IMR-90 (cell line): ENCODE measurements around the gene RPS5. TPM values are rescaled to one million over a fixed set of nuclear protein-coding genes. Genes with fewer than 3 reads are reported as not detected.

Experiments
- ATAC-seq: fragments of 200-7000 bp; cut with Tn5 transposase; 2 replicates; pipeline ENCODE4 v1.9.1; 2020; ENCODE audit warnings: low read depth, mild to moderate bottlenecking, moderate library complexity
- BruUV-seq: library from RNA; stranded (reverse); fragments of 400-500 nt; replicated peaks from 2 replicates; lab custom pipeline; 2021; lab: Mats Ljungman, UMichigan
- CTCF ChIA-PET: fragments of 300-600 bp; formaldehyde crosslinking; extraction: SDS; loops from one replicate; lab custom pipeline; 2021; ENCODE audit warnings: antibody characterized with exemption; lab: Yijun Ruan, JAX
- POLR2A ChIA-PET: fragments of 300-600 bp; sonication (Branson Sonifier 250); formaldehyde crosslinking; loops from one replicate; lab custom pipeline; 2022; ENCODE audit warnings: antibody characterized with exemption; ENCODE audit not compliant: unreplicated experiment; lab: Charles Lee
- DNase-seq: peaks from one replicate; pipeline ENCODE4 v3.0.0; 2013
- H2AFZ ChIP-seq: replicated peaks from 2 replicates; pipeline ENCODE3; 2013; ENCODE audit warnings: low read length, mild to moderate bottlenecking; ENCODE audit not compliant: poor library complexity
- H2AK5ac ChIP-seq: 2 replicates; pipeline ENCODE4 v1.6.1; 2013; ENCODE audit warnings: low read depth, low read length, inconsistent platforms
- H2AK9ac ChIP-seq: replicated peaks from 2 replicates; pipeline ENCODE3; 2013; ENCODE audit warnings: mild to moderate bottlenecking, low read depth, low read length, moderate library complexity; ENCODE audit not compliant: poor library complexity
- H2BK120ac ChIP-seq: 2 replicates; pipeline ENCODE4 v1.6.1; 2013; ENCODE audit warnings: low read depth, low read length, inconsistent platforms
- H2BK15ac ChIP-seq: 3 replicates; pipeline ENCODE4 v1.6.1; 2013; ENCODE audit warnings: low read depth, low read length, inconsistent platforms
- H2BK20ac ChIP-seq: 2 replicates; pipeline ENCODE4 v1.6.1; 2013; ENCODE audit warnings: low read depth, mild to moderate bottlenecking, inconsistent platforms, low read length, moderate library complexity
- H2BK5ac ChIP-seq: 2 replicates; pipeline ENCODE4 v1.6.1; 2013; ENCODE audit warnings: mild to moderate bottlenecking, low read depth, low read length, inconsistent platforms; ENCODE audit not compliant: poor library complexity, severe bottlenecking
- H3K14ac ChIP-seq: replicated peaks from 2 replicates; pipeline ENCODE4 v1.6.1; 2013; ENCODE audit warnings: low read depth, low read length, inconsistent platforms
- H3K18ac ChIP-seq: 2 replicates; pipeline ENCODE4 v1.6.1; 2013; ENCODE audit warnings: low read depth, low read length, control low read depth
- H3K23ac ChIP-seq: 2 replicates; pipeline ENCODE4 v1.6.1; 2013; ENCODE audit warnings: low read depth, low read length, inconsistent platforms
- H3K27ac ChIP-seq: 2 replicates; pipeline ENCODE4 v1.5.1; 2013; ENCODE audit warnings: mild to moderate bottlenecking, control low read depth, low read length; ENCODE audit not compliant: insufficient read depth
- H3K27me3 ChIP-seq: 2 replicates; pipeline ENCODE4 v1.6.1; 2013; ENCODE audit warnings: low read length; ENCODE audit not compliant: control insufficient read depth, insufficient read depth
- H3K36me3 ChIP-seq: 2 replicates; pipeline ENCODE4 v1.6.1; 2013; ENCODE audit warnings: low read length, mixed read lengths; ENCODE audit not compliant: control insufficient read depth, insufficient read depth
- H3K4ac ChIP-seq: 2 replicates; pipeline ENCODE4 v1.6.1; 2013; ENCODE audit warnings: low read depth, low read length, inconsistent platforms
- H3K4me1 ChIP-seq: 2 replicates; pipeline ENCODE4 v1.6.1; 2013; ENCODE audit warnings: low read length, mixed read lengths; ENCODE audit not compliant: control insufficient read depth, insufficient read depth
- H3K4me2 ChIP-seq: 2 replicates; pipeline ENCODE4 v1.6.1; 2013; ENCODE audit warnings: low read depth, mild to moderate bottlenecking, control low read depth, low read length, moderate library complexity
- H3K4me3 ChIP-seq: 2 replicates; pipeline ENCODE4 v1.5.1; 2013; ENCODE audit warnings: low read depth, mild to moderate bottlenecking, control low read depth, low read length, moderate library complexity; ENCODE audit not compliant: insufficient read depth
- H3K56ac ChIP-seq: 2 replicates; pipeline ENCODE4 v1.6.1; 2013; ENCODE audit warnings: low read length, inconsistent platforms; ENCODE audit not compliant: insufficient read depth; ENCODE audit errors: extremely low read depth
- H3K79me1 ChIP-seq, 2 experiments: 2 replicates each; pipeline ENCODE4 v1.6.1; 2013; ENCODE audit warnings: low read length in 2 of 2, inconsistent platforms in 1 of 2, low read depth in 1 of 2
- H3K9ac ChIP-seq: 2 replicates; pipeline ENCODE4 v1.6.1; 2013; ENCODE audit warnings: low read depth, low read length, control low read depth
- H3K9me1 ChIP-seq: 2 replicates; pipeline ENCODE4 v1.6.1; 2013; ENCODE audit warnings: low read length, inconsistent platforms; ENCODE audit not compliant: insufficient read depth
- H3K9me3 ChIP-seq: 2 replicates; pipeline ENCODE4 v1.6.1; 2013; ENCODE audit warnings: low read length; ENCODE audit not compliant: control insufficient read depth, insufficient read depth
- H4K20me1 ChIP-seq: 2 replicates; pipeline ENCODE4 v1.6.1; 2013; ENCODE audit warnings: low read length, inconsistent platforms; ENCODE audit not compliant: insufficient read depth
- H4K5ac ChIP-seq: 2 replicates; pipeline ENCODE4 v1.6.1; 2013; ENCODE audit warnings: mild to moderate bottlenecking, low read depth, low read length, control low read depth
- H4K8ac ChIP-seq, 2 experiments: 2 replicates each; pipeline ENCODE4 v1.6.1; 2013; ENCODE audit warnings: low read depth in 2 of 2, low read length in 2 of 2, control low read depth in 1 of 2, inconsistent platforms in 1 of 2
- H4K91ac ChIP-seq: 2 replicates; pipeline ENCODE4 v1.6.1; 2013; ENCODE audit warnings: low read depth, low read length, inconsistent platforms; ENCODE audit not compliant: insufficient read depth
- CEBPB ChIP-seq: IDR thresholded peaks from 2 replicates; pipeline ENCODE4 v1.6.1; 2012; ENCODE audit warnings: low read depth, low read length, improper control_type of control experiment
- CHD1 ChIP-seq: IDR thresholded peaks from 2 replicates; pipeline ENCODE4 v1.6.1; 2012; ENCODE audit warnings: low read depth, low read length, improper control_type of control experiment
- ELK1 ChIP-seq: fragments of 150-350 bp; IDR thresholded peaks from 2 replicates; pipeline ENCODE4 v1.6.1; 2016; ENCODE audit warnings: low read depth, mild to moderate bottlenecking, low read length, moderate library complexity, borderline replicate concordance
- MAFK ChIP-seq: IDR thresholded peaks from 2 replicates; pipeline ENCODE4 v1.6.1; 2012; ENCODE audit warnings: low read depth, low read length, improper control_type of control experiment
- MXI1 ChIP-seq: IDR thresholded peaks from 2 replicates; pipeline ENCODE4 v1.6.1; 2012; ENCODE audit warnings: low read depth, mild to moderate bottlenecking, low read length, moderate library complexity, borderline replicate concordance
- NFE2L2 ChIP-seq: fragments of 150-350 bp; IDR thresholded peaks from 2 replicates; pipeline ENCODE4 v1.6.1; 2016; ENCODE audit warnings: low read depth, mild to moderate bottlenecking, low read length
- POLR2A ChIP-seq: IDR thresholded peaks from 2 replicates; pipeline ENCODE4 v1.6.1; 2012; ENCODE audit warnings: mild to moderate bottlenecking, low read depth, low read length
- RAD21 ChIP-seq: IDR thresholded peaks from 2 replicates; pipeline ENCODE4 v1.6.1; 2012; ENCODE audit warnings: low read length, improper control_type of control experiment
- RCOR1 ChIP-seq: IDR thresholded peaks from 2 replicates; pipeline ENCODE4 v1.6.1; 2012; ENCODE audit warnings: mild to moderate bottlenecking, low read length, improper control_type of control experiment; ENCODE audit not compliant: insufficient replicate concordance
- RFX5 ChIP-seq: IDR thresholded peaks from 2 replicates; pipeline ENCODE4 v1.8.0; 2012; ENCODE audit warnings: low read depth, mild to moderate bottlenecking, low read length, moderate library complexity
- SMC3 ChIP-seq: fragments of 150-350 bp; IDR thresholded peaks from 2 replicates; pipeline ENCODE4 v1.6.1; 2016; ENCODE audit warnings: low read depth, mild to moderate bottlenecking, antibody characterized with exemption, low read length, moderate library complexity
- USF2 ChIP-seq: fragments of 150-350 bp; IDR thresholded peaks from 2 replicates; pipeline ENCODE4 v1.6.1; 2017; ENCODE audit warnings: mild to moderate bottlenecking, antibody characterized with exemption, low read length, low read depth
- WGBS, 2 experiments: methylation state at CpG; one replicate each; pipeline versions ENCODE4 v1.1.5 to v1.1.7; 2013; ENCODE audit warnings: missing lambda C conversion rate in 2 of 2; ENCODE audit not compliant: insufficient read length in 1 of 2; ENCODE audit errors: extremely low coverage in 2 of 2; 5-methylcytosine and 5-hydroxymethylcytosine counted together
- dilution Hi-C: fragments of 300-500 bp; cut with HindIII; formaldehyde crosslinking; loops from one replicate; pipeline ENCODE4 v1.14.3; 2018; ENCODE audit warnings: low sequenced_read_pairs; ENCODE audit not compliant: unreplicated experiment
- in situ Hi-C: fragments of 300-500 bp; cut with MboI; formaldehyde crosslinking; loops from 3 replicates; pipeline ENCODE4 v1.14.3; 2019; ENCODE audit warnings: low sequenced_read_pairs, inconsistent platforms, mixed read lengths
- intact Hi-C: fragments of 100-400 bp; cut with micrococcal nuclease; formaldehyde crosslinking; loops from 2 replicates; pipeline ENCODE4 v1.10.0; 2022
- polyA plus RNA-seq, 3 experiments: library from polyadenylated mRNA; depleted of rRNA; stranded (reverse); fragments of >200 nt; gene quantifications; 2 replicates each; pipeline ENCODE4 v1.2.3, GENCODE V29; 2012; ENCODE audit warnings: low replicate concordance in 1 of 3
- total RNA-seq: library from RNA; depleted of rRNA; stranded (reverse); fragments of >200 nt; gene quantifications from 2 replicates; pipeline ENCODE4 v1.2.3, GENCODE V29; 2012
- TF ChIP-seq, protein P1 (sequence below): conservative IDR thresholded peaks from 2 replicates; pipeline ENCODE4 v1.5.1; 2012; ENCODE audit warnings: mild to moderate bottlenecking, low read depth, low read length, improper control_type of control experiment

RPS5 gene
- total and polyA plus RNA-seq, 2 of the 4 experiments (the other 2 are of a cell fraction), result 3,265 to 5,858 TPM

GRCh38 chr19:58367698-58368454 lies 19.2 kb upstream of the RPS5 start:
- no peak overlapping the region for H2AK5ac ChIP-seq
- dilution Hi-C loops (no loop called here), intact Hi-C loops (no loop called here), in situ Hi-C loops (no loop called here)
- H3K4ac ChIP-seq, result no peak overlapping the region
- no peak overlapping the region for H2AFZ ChIP-seq
- BruUV-seq, result no TSS peak
- no peak overlapping the region for H2BK5ac ChIP-seq
- no peak overlapping the region for H2BK20ac ChIP-seq
- CTCF ChIA-PET, result no interaction called here
- H3K79me1 ChIP-seq, result no peaks in the 10 kb centered on the region
- H3K9ac ChIP-seq, result no peak overlapping the region
- H3K4me1 ChIP-seq, result no peaks in the 10 kb centered on the region
- 63% methylated on average over 93 of the region's 106 CpGs; no CpG with 5 or more reads in 1 of the 2 experiments for WGBS, 2 experiments
- H3K36me3 ChIP-seq, result no peaks in the 10 kb centered on the region
- H4K5ac ChIP-seq, result no peak overlapping the region
- H4K91ac ChIP-seq, result no peak overlapping the region
- no peaks in the 10 kb centered on the region for H4K20me1 ChIP-seq
- DNase-seq (no peak), ATAC-seq (no peak)
- no peak overlapping the region for H2BK120ac ChIP-seq
- no peak overlapping the region for H3K4me2 ChIP-seq
- H3K27ac ChIP-seq, result no peak overlapping the region
- H3K23ac ChIP-seq, result no peak overlapping the region
- TF ChIP-seq, protein P1, sequence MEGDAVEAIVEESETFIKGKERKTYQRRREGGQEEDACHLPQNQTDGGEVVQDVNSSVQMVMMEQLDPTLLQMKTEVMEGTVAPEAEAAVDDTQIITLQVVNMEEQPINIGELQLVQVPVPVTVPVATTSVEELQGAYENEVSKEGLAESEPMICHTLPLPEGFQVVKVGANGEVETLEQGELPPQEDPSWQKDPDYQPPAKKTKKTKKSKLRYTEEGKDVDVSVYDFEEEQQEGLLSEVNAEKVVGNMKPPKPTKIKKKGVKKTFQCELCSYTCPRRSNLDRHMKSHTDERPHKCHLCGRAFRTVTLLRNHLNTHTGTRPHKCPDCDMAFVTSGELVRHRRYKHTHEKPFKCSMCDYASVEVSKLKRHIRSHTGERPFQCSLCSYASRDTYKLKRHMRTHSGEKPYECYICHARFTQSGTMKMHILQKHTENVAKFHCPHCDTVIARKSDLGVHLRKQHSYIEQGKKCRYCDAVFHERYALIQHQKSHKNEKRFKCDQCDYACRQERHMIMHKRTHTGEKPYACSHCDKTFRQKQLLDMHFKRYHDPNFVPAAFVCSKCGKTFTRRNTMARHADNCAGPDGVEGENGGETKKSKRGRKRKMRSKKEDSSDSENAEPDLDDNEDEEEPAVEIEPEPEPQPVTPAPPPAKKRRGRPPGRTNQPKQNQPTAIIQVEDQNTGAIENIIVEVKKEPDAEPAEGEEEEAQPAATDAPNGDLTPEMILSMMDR, result no peak
- TF ChIP-seq MAFK, result no peak
- TF ChIP-seq CHD1, result no peak
- TF ChIP-seq RCOR1, result no peak
- no peak for TF ChIP-seq MXI1
- no peak for TF ChIP-seq USF2
- TF ChIP-seq POLR2A, result no peak
- TF ChIP-seq ELK1, result no peak
- no peak for TF ChIP-seq NFE2L2
- no peak for TF ChIP-seq CEBPB
- no peak for TF ChIP-seq RFX5
- no peak for TF ChIP-seq RAD21
- TF ChIP-seq SMC3, result no peak
- no peak overlapping the region for H3K4me3 ChIP-seq
- no peak overlapping the region for H3K14ac ChIP-seq
- POLR2A ChIA-PET, result no interaction called here
- H3K27me3 ChIP-seq, result no peaks in the 10 kb centered on the region
- no peak overlapping the region for H2BK15ac ChIP-seq
- H4K8ac ChIP-seq, result no peak overlapping the region
- H3K9me1 ChIP-seq, result no peaks in the 10 kb centered on the region
- no peak overlapping the region for H2AK9ac ChIP-seq
- H3K18ac ChIP-seq, result no peak overlapping the region
- no peak overlapping the region for H3K56ac ChIP-seq
- peaks cover 3% of the 10 kb centered on the region; the same call in 1 of the 2 replicates for H3K9me3 ChIP-seq
